GM21529 (cell line): ENCODE measurements around the gene ADAM19.

Experiments
- ATAC-seq: cut with Tn5 transposase; IDR thresholded peaks from one replicate; pipeline ENCODE4 v1.9.1; 2021; ENCODE audit not compliant: unreplicated experiment

Gene ADAM19

GRCh38 chr5:157518963-157519362 lies 56.6 kb downstream of the ADAM19 start:
- peak; percentile 78 for ATAC-seq

GRCh38 chr5:157516626-157517325 lies 58.8 kb downstream of the ADAM19 start:
- ATAC-seq, result no peak

GRCh38 chr5:157516006-157516405 lies 59.6 kb downstream of the ADAM19 start:
- no peak for ATAC-seq

GRCh38 chr5:157514974-157515373 lies 60.6 kb downstream of the ADAM19 start:
- ATAC-seq, result no peak

GRCh38 chr5:157513182-157513581 lies 62.4 kb downstream of the ADAM19 start:
- no peak for ATAC-seq

GRCh38 chr5:157511651-157512644 lies 63.6 kb downstream of the ADAM19 start:
- no peak for ATAC-seq

GRCh38 chr5:157510682-157511081 lies 64.9 kb downstream of the ADAM19 start:
- no peak for ATAC-seq

GRCh38 chr5:157509587-157509986 lies 66.0 kb downstream of the ADAM19 start:
- ATAC-seq, result peak; percentile 87

- no peak for ATAC-seq
Observed at GRCh38 chr5:157509093-157509492, 66.5 kb downstream of the ADAM19 start.

- ATAC-seq, result no peak
Observed at GRCh38 chr5:157506981-157507780, 68.4 kb downstream of the ADAM19 start.

GRCh38 chr5:157506066-157506590 lies 69.4 kb downstream of the ADAM19 start:
- ATAC-seq, result no peak

GRCh38 chr5:157505496-157505895 lies 70.1 kb downstream of the ADAM19 start:
- no peak for ATAC-seq

GRCh38 chr5:157504053-157504452 lies 71.5 kb downstream of the ADAM19 start:
- no peak for ATAC-seq

- peak; percentile 76 for ATAC-seq
Observed at GRCh38 chr5:157502143-157502647, 73.4 kb downstream of the ADAM19 start.

- ATAC-seq, result no peak
Observed at GRCh38 chr5:157497875-157498611, 77.5 kb downstream of the ADAM19 start.

GRCh38 chr5:157496864-157497263 lies 78.7 kb downstream of the ADAM19 start:
- ATAC-seq, result no peak

GRCh38 chr5:157494178-157494832 lies 81.3 kb downstream of the ADAM19 start:
- no peak for ATAC-seq

GRCh38 chr5:157492886-157493285 lies 82.7 kb downstream of the ADAM19 start:
- no peak for ATAC-seq

- ATAC-seq, result no peak
Observed at GRCh38 chr5:157491471-157491995, 84.0 kb downstream of the ADAM19 start.
